Measurements from ENCODE around the gene LIN7A. TPM values are rescaled to one million over a fixed set of nuclear protein-coding genes. Genes with fewer than 3 reads are reported as not detected.

LIN7A gene
- total RNA-seq, 6 donors from 2014 or later, result 7.9 to 32.5 (median 13.8) TPM

- Histone ChIP-seq H3K27me3 (no peaks in the 10 kb centered on the region), H3K9me3 (no peaks in the 10 kb centered on the region), H3K27ac (no peak overlapping the region), H3K4me1 (no peaks in the 10 kb centered on the region), H3K4me3 (no peak overlapping the region), H3K36me3 (no peaks in the 10 kb centered on the region)
- 35 to 48% methylated on average over 1 of the region's 1 CpG for WGBS, 2 donors
- no peak for TF ChIP-seq POLR2AphosphoS5 (IDR thresholded peaks at IDR 0.05)
- TF ChIP-seq POLR2A (IDR thresholded peaks at IDR 0.05), result no peak
- TF ChIP-seq EP300 (IDR thresholded peaks at IDR 0.05), result no peak
- TF ChIP-seq, protein P1, sequence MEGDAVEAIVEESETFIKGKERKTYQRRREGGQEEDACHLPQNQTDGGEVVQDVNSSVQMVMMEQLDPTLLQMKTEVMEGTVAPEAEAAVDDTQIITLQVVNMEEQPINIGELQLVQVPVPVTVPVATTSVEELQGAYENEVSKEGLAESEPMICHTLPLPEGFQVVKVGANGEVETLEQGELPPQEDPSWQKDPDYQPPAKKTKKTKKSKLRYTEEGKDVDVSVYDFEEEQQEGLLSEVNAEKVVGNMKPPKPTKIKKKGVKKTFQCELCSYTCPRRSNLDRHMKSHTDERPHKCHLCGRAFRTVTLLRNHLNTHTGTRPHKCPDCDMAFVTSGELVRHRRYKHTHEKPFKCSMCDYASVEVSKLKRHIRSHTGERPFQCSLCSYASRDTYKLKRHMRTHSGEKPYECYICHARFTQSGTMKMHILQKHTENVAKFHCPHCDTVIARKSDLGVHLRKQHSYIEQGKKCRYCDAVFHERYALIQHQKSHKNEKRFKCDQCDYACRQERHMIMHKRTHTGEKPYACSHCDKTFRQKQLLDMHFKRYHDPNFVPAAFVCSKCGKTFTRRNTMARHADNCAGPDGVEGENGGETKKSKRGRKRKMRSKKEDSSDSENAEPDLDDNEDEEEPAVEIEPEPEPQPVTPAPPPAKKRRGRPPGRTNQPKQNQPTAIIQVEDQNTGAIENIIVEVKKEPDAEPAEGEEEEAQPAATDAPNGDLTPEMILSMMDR (IDR thresholded peaks at IDR 0.05), result no peak
- ATAC-seq (ENCODE audit: low FRiP score in 2 of 2) (no peak), DNase-seq (no peak)
These were observed 11.8 kb downstream of the LIN7A start for GRCh38 chr12:80925983-80926382.

GRCh38 chr12:80925237-80925636 lies 12.5 kb downstream of the LIN7A start:
- no peaks in the 10 kb centered on the region for H3K4me1 ChIP-seq

GRCh38 chr12:80924437-80924836 lies 13.3 kb downstream of the LIN7A start:
- no peaks in the 10 kb centered on the region for H3K27me3 ChIP-seq
- H3K27ac ChIP-seq, result no peak overlapping the region
- H3K9me3 ChIP-seq, result no peaks in the 10 kb centered on the region
- DNase-seq (no peak), ATAC-seq (ENCODE audit: low FRiP score in 2 of 2) (no peak)
- no peak for TF ChIP-seq POLR2A (IDR thresholded peaks at IDR 0.05)
- TF ChIP-seq EP300 (IDR thresholded peaks at IDR 0.05), result no peak
- TF ChIP-seq POLR2AphosphoS5 (IDR thresholded peaks at IDR 0.05), result no peak
- TF ChIP-seq, protein P1 (IDR thresholded peaks at IDR 0.05), result no peak
- H3K4me1 ChIP-seq, result no peaks in the 10 kb centered on the region
- H3K36me3 ChIP-seq, result no peaks in the 10 kb centered on the region
- H3K4me3 ChIP-seq, result no peak overlapping the region
- WGBS, 2 donors, result 85 to 89% methylated on average over 2 of the region's 2 CpGs

More at GRCh38 chr12:80925237-80925636, 12.5 kb downstream of the LIN7A start:
- H3K4me3 ChIP-seq, result no peak overlapping the region
- H3K9me3 ChIP-seq, result no peaks in the 10 kb centered on the region
- H3K27me3 ChIP-seq, result no peaks in the 10 kb centered on the region
- DNase-seq (no peak), ATAC-seq (ENCODE audit: low FRiP score in 2 of 2) (no peak)
- H3K36me3 ChIP-seq, result no peaks in the 10 kb centered on the region
- 82 to 90% methylated on average over 2 of the region's 2 CpGs for WGBS, 2 donors
- H3K27ac ChIP-seq, result no peak overlapping the region
- TF ChIP-seq POLR2A (IDR thresholded peaks at IDR 0.05) (no peak), EP300 (IDR thresholded peaks at IDR 0.05) (no peak), POLR2AphosphoS5 (IDR thresholded peaks at IDR 0.05) (no peak)
- TF ChIP-seq, protein P1 (IDR thresholded peaks at IDR 0.05), result no peak

- WGBS, 2 donors, result 94 to 97% methylated on average over 4 of the region's 4 CpGs
- Histone ChIP-seq H3K27ac (no peak overlapping the region), H3K9me3 (no peaks in the 10 kb centered on the region), H3K4me3 (no peak overlapping the region), H3K27me3 (no peaks in the 10 kb centered on the region), H3K4me1 (no peaks in the 10 kb centered on the region), H3K36me3 (no peaks in the 10 kb centered on the region)
- TF ChIP-seq POLR2A (IDR thresholded peaks at IDR 0.05) (no peak), POLR2AphosphoS5 (IDR thresholded peaks at IDR 0.05) (no peak), EP300 (IDR thresholded peaks at IDR 0.05) (no peak)
- TF ChIP-seq, protein P1 (IDR thresholded peaks at IDR 0.05), result no peak
- DNase-seq (no peak), ATAC-seq (ENCODE audit: low FRiP score in 2 of 2) (no peak)
These were observed 17.7 kb downstream of the LIN7A start for GRCh38 chr12:80920006-80920405.

DNA sequence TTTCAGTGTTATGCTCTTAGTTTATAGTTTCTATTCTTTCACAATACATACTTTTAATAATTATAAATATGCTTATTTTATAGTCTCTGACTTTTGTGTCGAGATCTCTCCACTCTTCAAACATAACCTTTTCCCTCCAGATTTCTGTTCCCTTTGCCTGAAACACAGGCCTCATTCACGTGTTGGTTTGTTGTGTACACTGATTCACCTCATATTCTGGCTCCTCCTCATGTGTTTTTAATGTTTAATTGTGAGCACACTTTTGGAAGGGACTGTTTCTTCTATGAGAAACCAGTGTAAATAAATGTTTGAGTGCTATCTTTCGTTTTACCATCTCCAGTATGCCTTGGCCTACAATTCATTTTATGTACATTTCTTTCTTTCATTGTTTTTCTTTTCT lies 20.1 kb downstream of the LIN7A start:
- no peaks in the 10 kb centered on the region for H3K27me3 ChIP-seq
- WGBS, 2 donors, result 73 to 82% methylated on average over 3 of the region's 3 CpGs
- no peak overlapping the region for H3K27ac ChIP-seq
- DNase-seq (no peak), ATAC-seq (ENCODE audit: low FRiP score in 2 of 2) (no peak)
- H3K9me3 ChIP-seq, result no peaks in the 10 kb centered on the region
- no peaks in the 10 kb centered on the region for H3K4me1 ChIP-seq
- no peaks in the 10 kb centered on the region for H3K36me3 ChIP-seq
- H3K4me3 ChIP-seq, result no peak overlapping the region
- TF ChIP-seq, protein P1 (IDR thresholded peaks at IDR 0.05), result no peak
- no peak for TF ChIP-seq POLR2A (IDR thresholded peaks at IDR 0.05)

Data from upper lobe of left lung (tissue), 6 donors.